Airway epithelial cell (primary cell): ENCODE data around the gene SYNGAP1. TPM values are rescaled to one million over a fixed set of nuclear protein-coding genes. Genes with fewer than 3 reads are reported as not detected.

Experiments used
- total RNA-seq: library from RNA; depleted of rRNA; stranded (reverse); fragments of >200 nt; gene quantifications from 2 replicates; pipeline ENCODE4 v1.2.3, GENCODE V29; 2015

The SYNGAP1 gene
- total RNA-seq, result 2.1 and 3.5 TPM in 2 replicates

GRCh38 chr6:33419580-33420490 is at the start of gene SYNGAP1:
Gene SYNGAP1 (plus strand): TSS chr6:33420065. CDS start chr6:33420265, 200 bp downstream.

DNA sequence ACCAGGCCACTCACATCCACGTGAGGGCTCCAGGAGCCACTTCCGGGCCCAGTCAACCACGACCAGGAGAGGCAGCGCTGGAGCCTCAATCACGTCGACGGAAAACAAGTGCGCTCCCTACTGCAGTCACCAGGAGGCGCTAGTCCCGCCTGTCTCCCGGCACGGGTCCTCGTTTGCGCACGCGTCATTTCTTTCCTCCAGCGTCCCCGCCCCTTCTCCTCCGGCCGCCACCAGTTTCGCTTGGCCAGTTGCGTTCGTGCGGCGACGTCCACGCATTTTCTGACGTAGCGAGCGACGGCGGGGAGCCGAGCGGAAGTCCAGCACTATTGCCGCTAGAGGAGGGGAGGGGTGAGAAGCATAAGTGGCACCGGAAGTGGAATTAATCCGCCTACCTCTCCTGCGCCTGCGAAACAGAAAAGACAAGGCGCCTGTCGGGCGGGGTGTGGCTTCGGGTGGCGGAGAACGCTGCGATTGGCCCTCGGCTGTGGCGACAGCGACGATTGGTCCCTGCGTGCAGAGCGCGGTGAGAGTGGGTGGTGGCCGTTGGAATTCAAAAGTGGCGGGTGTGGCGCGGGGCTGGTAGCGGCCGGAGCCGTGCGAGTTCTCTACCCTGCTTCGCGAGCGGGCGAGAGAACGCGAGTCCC is 28.5 kb upstream of the SYNGAP1 start, which contains the start of gene KIFC1:
KIFC1 (plus strand) TSS at position 546 of the 644 bp plus-strand sequence. CDS start 163 bp downstream, outside the sequence.

DNA sequence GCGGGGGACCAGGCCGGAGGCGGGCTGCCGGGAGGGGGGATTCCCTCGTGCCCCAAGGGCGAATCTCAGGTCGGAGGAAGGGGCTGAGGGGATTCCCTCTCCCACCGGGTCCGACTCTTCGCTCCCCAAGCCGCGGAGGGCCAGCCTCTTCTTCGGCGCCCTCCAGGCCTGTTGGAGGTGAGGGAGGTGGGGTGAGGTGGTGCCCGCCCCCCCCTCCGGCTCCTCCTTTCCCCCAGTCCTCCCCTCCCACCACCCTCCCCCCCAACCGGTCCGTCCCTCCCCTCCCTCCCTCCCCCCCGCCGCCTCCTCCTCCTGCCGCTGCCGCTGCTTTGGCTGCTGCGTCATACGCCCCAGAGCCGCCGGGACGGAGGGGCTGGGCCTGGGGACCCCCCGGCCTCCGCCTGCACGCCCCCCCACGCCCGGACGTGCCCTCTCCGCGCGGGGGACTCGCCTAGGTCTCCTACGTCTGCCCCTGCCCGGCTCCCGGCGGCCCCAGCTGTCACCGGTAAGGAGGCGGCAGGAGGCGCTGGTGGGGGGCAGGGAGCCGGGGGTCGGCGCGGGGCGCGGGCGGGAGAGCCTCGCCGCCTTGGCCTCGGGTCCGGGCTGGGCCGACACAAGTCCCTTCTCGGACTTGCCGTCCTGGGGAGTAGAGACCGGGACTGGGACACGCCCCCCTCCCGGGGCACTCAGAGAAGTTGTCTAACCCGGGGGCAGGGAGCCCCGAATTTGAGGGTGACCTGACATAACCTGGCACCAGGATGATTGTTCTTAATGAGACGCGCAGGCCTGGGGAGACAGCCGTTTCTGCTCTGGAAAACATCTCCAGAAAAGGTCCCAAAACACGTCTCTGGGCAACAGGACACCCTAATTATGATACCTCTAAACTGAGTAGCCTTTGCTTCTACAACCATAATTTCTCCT is 8.9 kb upstream of the SYNGAP1 start, which contains the start of gene PHF1:
PHF1 (plus strand) TSS at position 304 of the 921 bp plus-strand sequence. CDS start 1,250 bp downstream, outside the sequence.

GRCh38 chr6:33417903-33418689 is 1.8 kb upstream of the SYNGAP1 start, which contains the start of gene CUTA:
Gene CUTA (minus strand): TSS chr6:33418107. CDS start chr6:33418000, 107 bp downstream.

DNA sequence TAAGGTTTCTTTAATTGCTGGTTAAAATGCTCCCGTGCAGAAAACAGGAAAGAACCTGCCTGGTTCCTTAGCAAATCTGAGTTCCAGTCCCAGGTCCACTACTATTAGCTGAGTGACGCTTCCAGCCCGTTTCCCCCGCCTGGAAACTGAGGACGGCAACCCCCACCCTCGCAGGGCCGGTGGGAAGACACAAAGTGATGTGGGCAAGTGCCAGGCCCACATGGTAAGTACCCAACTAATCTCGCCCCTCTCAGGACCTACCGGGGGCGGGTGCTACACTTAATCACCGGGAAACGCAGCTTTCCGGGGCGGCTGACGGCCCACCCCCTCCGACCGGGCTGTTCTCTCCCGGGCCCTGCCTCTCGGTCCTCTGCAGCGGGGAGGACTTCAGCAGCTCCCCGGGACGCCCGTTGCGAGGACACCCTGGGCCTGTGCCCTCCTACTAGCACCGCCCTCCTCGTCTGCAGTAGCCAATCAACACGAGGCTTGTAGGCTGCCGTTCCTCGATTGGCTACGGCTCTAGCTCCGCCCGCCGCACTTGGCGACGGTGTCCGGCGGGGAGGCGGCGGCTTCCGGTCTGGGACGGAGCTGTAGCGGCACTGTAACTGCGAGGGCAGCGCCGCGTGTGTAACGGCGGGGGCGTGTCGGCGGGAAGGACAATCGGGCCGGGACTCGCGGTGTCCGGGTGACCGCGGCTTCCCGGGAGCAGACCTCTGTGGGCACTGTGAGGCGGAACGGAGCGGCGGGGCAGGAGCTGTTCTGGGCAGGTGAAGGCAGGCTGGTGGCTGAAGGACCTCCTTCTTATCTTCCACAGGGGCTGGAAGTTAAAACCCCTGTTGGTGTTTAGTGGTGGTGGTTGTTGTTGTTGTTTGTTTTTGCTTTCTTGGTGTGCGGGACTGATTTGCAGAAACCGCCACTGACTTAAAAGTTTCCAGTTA is 34.4 kb downstream of the SYNGAP1 start, which contains the start of gene ZBTB9:
ZBTB9 (plus strand) TSS at position 568 of the 938 bp plus-strand sequence. CDS start 525 bp downstream, outside the sequence.

Other genes starting within 250 kb of the SYNGAP1 start
- 0.07 TPM in 1 of 2 replicates, not detected in the other for gene COL11A2, start 227.6 kb upstream of the SYNGAP1 start, total RNA-seq
- 14.9 and 17.1 TPM in 2 replicates for gene RXRB, start 219.4 kb upstream of the SYNGAP1 start, total RNA-seq
- 84.8 and 88.7 TPM in 2 replicates for gene SLC39A7, start 219.2 kb upstream of the SYNGAP1 start, total RNA-seq
- 28.8 and 35.9 TPM in 2 replicates for gene HSD17B8, start 215.4 kb upstream of the SYNGAP1 start, total RNA-seq
- gene RING1, start 211.6 kb upstream of the SYNGAP1 start, total RNA-seq, result 14.3 and 16.4 TPM in 2 replicates
- 20.4 and 33.0 TPM in 2 replicates for gene VPS52, start 148.2 kb upstream of the SYNGAP1 start, total RNA-seq
- 3,725 and 4,247 TPM in 2 replicates for gene RPS18, start 148.0 kb upstream of the SYNGAP1 start, total RNA-seq
- 8.2 and 8.7 TPM in 2 replicates for gene B3GALT4, start 142.9 kb upstream of the SYNGAP1 start, total RNA-seq
- 58.8 and 63.2 TPM in 2 replicates for gene WDR46, start 130.8 kb upstream of the SYNGAP1 start, total RNA-seq
- 65.0 and 99.5 TPM in 2 replicates for gene PFDN6, start 130.5 kb upstream of the SYNGAP1 start, total RNA-seq
- gene RGL2, start 121.1 kb upstream of the SYNGAP1 start, total RNA-seq, result 50.0 and 58.6 TPM in 2 replicates
- gene TAPBP, start 106.0 kb upstream of the SYNGAP1 start, total RNA-seq, result 73.3 and 78.8 TPM in 2 replicates
- 11.3 and 15.0 TPM in 2 replicates for gene ZBTB22, start 102.3 kb upstream of the SYNGAP1 start, total RNA-seq
- 38.4 and 41.6 TPM in 2 replicates for gene DAXX, start 97.1 kb upstream of the SYNGAP1 start, total RNA-seq
- 31.2 and 38.2 TPM in 2 replicates for gene KIFC1, start 28.2 kb upstream of the SYNGAP1 start, total RNA-seq
- 12.5 and 17.6 TPM in 2 replicates for gene PHF1, start 9.1 kb upstream of the SYNGAP1 start, total RNA-seq
- gene CUTA, start 2.0 kb upstream of the SYNGAP1 start, total RNA-seq, result 155 and 228 TPM in 2 replicates
- gene ZBTB9, start 34.5 kb downstream of the SYNGAP1 start, total RNA-seq, result 3.3 and 5.3 TPM in 2 replicates
- 25.6 and 29.9 TPM in 2 replicates for gene BAK1, start 160.2 kb downstream of the SYNGAP1 start, total RNA-seq
- 49.4 and 67.6 TPM in 2 replicates for gene ITPR3, start 201.3 kb downstream of the SYNGAP1 start, total RNA-seq